Measurements from ENCODE around the gene ITGA3.

ITGA3 gene

GRCh38 chr17:50078430-50078829, 22.5 kb downstream of the ITGA3 start:
- DNase-seq (ENCODE audit: low spot score) = no peak
- H3K4me3 Mint-ChIP-seq = no peak overlapping the region
- no peak overlapping the region for H3K27ac Mint-ChIP-seq
- H3K9me3 Mint-ChIP-seq = no peaks in the 10 kb centered on the region
- H3K27me3 Mint-ChIP-seq (ENCODE audit: low read depth) = no peaks in the 10 kb centered on the region
- H3K4me1 Mint-ChIP-seq (ENCODE audit: low read depth) = no peaks in the 10 kb centered on the region
- no peaks in the 10 kb centered on the region for H3K36me3 Mint-ChIP-seq (ENCODE audit: low read depth)

- Mint-ChIP-seq H3K27me3 (ENCODE audit: low read depth) (no peaks in the 10 kb centered on the region), H3K4me3 (no peak overlapping the region), H3K4me1 (ENCODE audit: low read depth) (no peaks in the 10 kb centered on the region), H3K36me3 (ENCODE audit: low read depth) (no peaks in the 10 kb centered on the region), H3K9me3 (no peaks in the 10 kb centered on the region), H3K27ac (no peak overlapping the region)
- no peak for DNase-seq (ENCODE audit: low spot score)
Observed at GRCh38 chr17:50079334-50080095, 23.6 kb downstream of the ITGA3 start.

GRCh38 chr17:50080096-50080480, 24.2 kb downstream of the ITGA3 start:
- Mint-ChIP-seq H3K4me1 (ENCODE audit: low read depth) (no peaks in the 10 kb centered on the region), H3K9me3 (no peaks in the 10 kb centered on the region), H3K4me3 (no peak overlapping the region), H3K27ac (no peak overlapping the region), H3K27me3 (ENCODE audit: low read depth) (no peaks in the 10 kb centered on the region), H3K36me3 (ENCODE audit: low read depth) (no peaks in the 10 kb centered on the region)
- DNase-seq (ENCODE audit: low spot score) = no peak

GRCh38 chr17:50080827-50081226, 24.9 kb downstream of the ITGA3 start:
- Mint-ChIP-seq H3K27ac (no peak overlapping the region), H3K9me3 (no peaks in the 10 kb centered on the region), H3K27me3 (ENCODE audit: low read depth) (no peaks in the 10 kb centered on the region), H3K4me3 (no peak overlapping the region), H3K36me3 (ENCODE audit: low read depth) (no peaks in the 10 kb centered on the region), H3K4me1 (ENCODE audit: low read depth) (no peaks in the 10 kb centered on the region)
- no peak for DNase-seq (ENCODE audit: low spot score)

GRCh38 chr17:50081757-50082156, 25.8 kb downstream of the ITGA3 start:
- H3K4me3 Mint-ChIP-seq = no peak overlapping the region
- H3K4me1 Mint-ChIP-seq (ENCODE audit: low read depth) = no peaks in the 10 kb centered on the region
- no peaks in the 10 kb centered on the region for H3K36me3 Mint-ChIP-seq (ENCODE audit: low read depth)
- H3K27ac Mint-ChIP-seq = no peak overlapping the region
- H3K9me3 Mint-ChIP-seq = no peaks in the 10 kb centered on the region
- no peaks in the 10 kb centered on the region for H3K27me3 Mint-ChIP-seq (ENCODE audit: low read depth)
- no peak for DNase-seq (ENCODE audit: low spot score)

- no peak overlapping the region for H3K4me3 Mint-ChIP-seq
- H3K27me3 Mint-ChIP-seq (ENCODE audit: low read depth) = no peaks in the 10 kb centered on the region
- no peaks in the 10 kb centered on the region for H3K4me1 Mint-ChIP-seq (ENCODE audit: low read depth)
- H3K36me3 Mint-ChIP-seq (ENCODE audit: low read depth) = no peaks in the 10 kb centered on the region
- no peak overlapping the region for H3K27ac Mint-ChIP-seq
- H3K9me3 Mint-ChIP-seq = no peaks in the 10 kb centered on the region
- DNase-seq (ENCODE audit: low spot score) = peak; percentile 67
Observed at GRCh38 chr17:50087246-50087911, 31.5 kb downstream of the ITGA3 start.

- DNase-seq (ENCODE audit: low spot score) = no peak
- no peak overlapping the region for H3K27ac Mint-ChIP-seq
- no peaks in the 10 kb centered on the region for H3K9me3 Mint-ChIP-seq
- H3K36me3 Mint-ChIP-seq (ENCODE audit: low read depth) = no peaks in the 10 kb centered on the region
- no peak overlapping the region for H3K4me3 Mint-ChIP-seq
- H3K4me1 Mint-ChIP-seq (ENCODE audit: low read depth) = no peaks in the 10 kb centered on the region
- no peaks in the 10 kb centered on the region for H3K27me3 Mint-ChIP-seq (ENCODE audit: low read depth)
Observed at GRCh38 chr17:50087912-50088405, 32.0 kb downstream of the ITGA3 start.

- DNase-seq (ENCODE audit: low spot score) = no peak
- Mint-ChIP-seq H3K36me3 (ENCODE audit: low read depth) (no peaks in the 10 kb centered on the region), H3K4me1 (ENCODE audit: low read depth) (peaks cover 2% of the 10 kb centered on the region), H3K4me3 (no peak overlapping the region), H3K9me3 (no peaks in the 10 kb centered on the region), H3K27ac (no peak overlapping the region), H3K27me3 (ENCODE audit: low read depth) (no peaks in the 10 kb centered on the region)
Observed at GRCh38 chr17:50088952-50089825, 33.3 kb downstream of the ITGA3 start.

- Mint-ChIP-seq H3K36me3 (ENCODE audit: low read depth) (no peaks in the 10 kb centered on the region), H3K27ac (no peak overlapping the region), H3K4me1 (ENCODE audit: low read depth) (peaks cover 9% of the 10 kb centered on the region), H3K9me3 (no peaks in the 10 kb centered on the region), H3K27me3 (ENCODE audit: low read depth) (no peaks in the 10 kb centered on the region), H3K4me3 (no peak overlapping the region)
- no peak for DNase-seq (ENCODE audit: low spot score)
Observed at GRCh38 chr17:50090071-50090470, 34.2 kb downstream of the ITGA3 start.

GRCh38 chr17:50090971-50091917, 35.3 kb downstream of the ITGA3 start:
- Mint-ChIP-seq H3K27me3 (ENCODE audit: low read depth) (no peaks in the 10 kb centered on the region), H3K4me1 (ENCODE audit: low read depth) (peaks cover 16% of the 10 kb centered on the region), H3K4me3 (no peak overlapping the region), H3K27ac (no peak overlapping the region), H3K9me3 (no peaks in the 10 kb centered on the region), H3K36me3 (ENCODE audit: low read depth) (no peaks in the 10 kb centered on the region)
- DNase-seq (ENCODE audit: low spot score) = no peak

GRCh38 chr17:50091918-50092285, 36.0 kb downstream of the ITGA3 start:
- DNase-seq (ENCODE audit: low spot score) = no peak
- no peak overlapping the region for H3K27ac Mint-ChIP-seq
- no peaks in the 10 kb centered on the region for H3K27me3 Mint-ChIP-seq (ENCODE audit: low read depth)
- no peaks in the 10 kb centered on the region for H3K9me3 Mint-ChIP-seq
- no peaks in the 10 kb centered on the region for H3K36me3 Mint-ChIP-seq (ENCODE audit: low read depth)
- H3K4me1 Mint-ChIP-seq (ENCODE audit: low read depth) = peaks cover 20% of the 10 kb centered on the region
- no peak overlapping the region for H3K4me3 Mint-ChIP-seq

GRCh38 chr17:50093246-50093645, 37.3 kb downstream of the ITGA3 start:
- Mint-ChIP-seq H3K9me3 (no peaks in the 10 kb centered on the region), H3K36me3 (ENCODE audit: low read depth) (no peaks in the 10 kb centered on the region), H3K27me3 (ENCODE audit: low read depth) (no peaks in the 10 kb centered on the region), H3K4me1 (ENCODE audit: low read depth) (peaks cover 20% of the 10 kb centered on the region), H3K27ac (no peak overlapping the region), H3K4me3 (no peak overlapping the region)
- no peak for DNase-seq (ENCODE audit: low spot score)

- H3K27ac Mint-ChIP-seq = no peak overlapping the region
- no peak for DNase-seq (ENCODE audit: low spot score)
- H3K4me3 Mint-ChIP-seq = no peak overlapping the region
- no peaks in the 10 kb centered on the region for H3K27me3 Mint-ChIP-seq (ENCODE audit: low read depth)
- no peaks in the 10 kb centered on the region for H3K36me3 Mint-ChIP-seq (ENCODE audit: low read depth)
- H3K4me1 Mint-ChIP-seq (ENCODE audit: low read depth) = peaks cover 20% of the 10 kb centered on the region
- no peaks in the 10 kb centered on the region for H3K9me3 Mint-ChIP-seq
Observed at GRCh38 chr17:50093807-50094206, 37.9 kb downstream of the ITGA3 start.

Data from T-helper 2 cell treated with Interferon-gamma antibody and Interleukin-4, amounts not matched to agents 5 μg/mL and 100 μg/mL, for 36 hours (primary cell).